HUES64 (cell line): ENCODE results near the gene ANKS6.

ENCODE experiments used
- H3K27ac ChIP-seq: 2 replicates; pipeline ENCODE4 v1.7.0; 2013; ENCODE audit warnings: low read depth, low read length, inconsistent platforms
- H3K27me3 ChIP-seq: 2 replicates; pipeline ENCODE4 v1.6.1; 2013; ENCODE audit warnings: mild to moderate bottlenecking, low read length; ENCODE audit not compliant: insufficient read depth
- H3K36me3 ChIP-seq: 2 replicates; pipeline ENCODE4 v1.6.1; 2013; ENCODE audit warnings: mild to moderate bottlenecking, low read length; ENCODE audit not compliant: insufficient read depth
- H3K4me1 ChIP-seq: 2 replicates; pipeline ENCODE4 v1.6.1; 2013; ENCODE audit warnings: mild to moderate bottlenecking, low read length, moderate library complexity; ENCODE audit not compliant: insufficient read depth
- H3K4me3 ChIP-seq: 2 replicates; pipeline ENCODE4 v1.5.1; 2013; ENCODE audit warnings: mild to moderate bottlenecking, low read length, moderate library complexity
- H3K9ac ChIP-seq: 2 replicates; pipeline ENCODE4 v1.6.1; 2013; ENCODE audit warnings: mild to moderate bottlenecking, low read depth, low read length
- H3K9me3 ChIP-seq: 2 replicates; pipeline ENCODE4 v1.6.1; 2013; ENCODE audit warnings: low read depth, low read length; ENCODE audit not compliant: insufficient read depth
- WGBS: fragments of 150-250, 120-280 bp; methylation state at CpG from one replicate; pipeline ENCODE4 v1.1.7; 2013; ENCODE audit warnings: missing lambda C conversion rate; 5-methylcytosine and 5-hydroxymethylcytosine counted together

The ANKS6 gene

GRCh38 chr9:98728500-98728899 is 67.9 kb downstream of the ANKS6 start:
- H3K36me3 ChIP-seq = peaks cover 8% of the 10 kb centered on the region
- H3K9ac ChIP-seq = no peak overlapping the region
- no peak overlapping the region for H3K4me3 ChIP-seq
- WGBS = 93% methylated on average over 11 of the region's 11 CpGs
- H3K27ac ChIP-seq = no peak overlapping the region
- H3K9me3 ChIP-seq = no peaks in the 10 kb centered on the region
- H3K27me3 ChIP-seq = no peaks in the 10 kb centered on the region; the same call in 1 of the 2 replicates
- no peaks in the 10 kb centered on the region for H3K4me1 ChIP-seq

- H3K4me3 ChIP-seq = no peak overlapping the region
- H3K27ac ChIP-seq = no peak overlapping the region
- H3K27me3 ChIP-seq = no peaks in the 10 kb centered on the region; the same call in 1 of the 2 replicates
- H3K9me3 ChIP-seq = no peaks in the 10 kb centered on the region
- no peaks in the 10 kb centered on the region for H3K36me3 ChIP-seq
- no peak overlapping the region for H3K9ac ChIP-seq
- H3K4me1 ChIP-seq = no peaks in the 10 kb centered on the region
- 90% methylated on average over 7 of the region's 7 CpGs for WGBS
Measured at GRCh38 chr9:98727428-98727827, 68.9 kb downstream of the ANKS6 start.

GRCh38 chr9:98726735-98727134 is 69.6 kb downstream of the ANKS6 start:
- H3K27ac ChIP-seq = no peak overlapping the region

GRCh38 chr9:98724810-98725530 is 71.4 kb downstream of the ANKS6 start:
- Histone ChIP-seq H3K27me3 (no peaks in the 10 kb centered on the region; the same call in 1 of the 2 replicates), H3K4me3 (no peak overlapping the region), H3K9ac (no peak overlapping the region), H3K4me1 (no peaks in the 10 kb centered on the region), H3K36me3 (no peaks in the 10 kb centered on the region), H3K27ac (no peak overlapping the region), H3K9me3 (no peaks in the 10 kb centered on the region)
- 89% methylated on average over 5 of the region's 5 CpGs for WGBS

More at GRCh38 chr9:98726735-98727134, 69.6 kb downstream of the ANKS6 start:
- Histone ChIP-seq H3K9ac (no peak overlapping the region), H3K4me3 (no peak overlapping the region), H3K4me1 (no peaks in the 10 kb centered on the region), H3K27me3 (no peaks in the 10 kb centered on the region; the same call in 1 of the 2 replicates), H3K36me3 (no peaks in the 10 kb centered on the region), H3K9me3 (no peaks in the 10 kb centered on the region)
- 87% methylated on average over 5 of the region's 5 CpGs for WGBS

GRCh38 chr9:98721643-98722042 is 74.7 kb downstream of the ANKS6 start:
- Histone ChIP-seq H3K27ac (no peak overlapping the region), H3K9me3 (no peaks in the 10 kb centered on the region), H3K36me3 (no peaks in the 10 kb centered on the region), H3K9ac (no peak overlapping the region), H3K4me3 (no peak overlapping the region), H3K4me1 (no peaks in the 10 kb centered on the region), H3K27me3 (no peaks in the 10 kb centered on the region; the same call in 1 of the 2 replicates)
- 89% methylated on average over 2 of the region's 2 CpGs for WGBS

- Histone ChIP-seq H3K27me3 (no peaks in the 10 kb centered on the region; the same call in 1 of the 2 replicates), H3K9me3 (no peaks in the 10 kb centered on the region), H3K27ac (no peak overlapping the region), H3K4me3 (no peak overlapping the region), H3K36me3 (no peaks in the 10 kb centered on the region), H3K4me1 (no peaks in the 10 kb centered on the region), H3K9ac (no peak overlapping the region)
- WGBS = 91% methylated on average over 3 of the region's 4 CpGs
Measured at GRCh38 chr9:98720402-98720801, 76.0 kb downstream of the ANKS6 start.

GRCh38 chr9:98719055-98719454 is 77.3 kb downstream of the ANKS6 start:
- Histone ChIP-seq H3K9ac (no peak overlapping the region), H3K27me3 (peaks cover 2% of the 10 kb centered on the region; the same call in 1 of the 2 replicates), H3K4me3 (no peak overlapping the region), H3K36me3 (no peaks in the 10 kb centered on the region), H3K27ac (no peak overlapping the region), H3K4me1 (no peaks in the 10 kb centered on the region), H3K9me3 (no peaks in the 10 kb centered on the region)
- 87% methylated on average over 2 of the region's 2 CpGs for WGBS

GRCh38 chr9:98714833-98715232 is 81.5 kb downstream of the ANKS6 start:
- no peak overlapping the region for H3K4me3 ChIP-seq
- H3K9me3 ChIP-seq = no peaks in the 10 kb centered on the region
- peaks cover 36% of the 10 kb centered on the region for H3K27me3 ChIP-seq
- WGBS = 50% methylated on average over 1 of the region's 1 CpG
- no peak overlapping the region for H3K9ac ChIP-seq
- H3K4me1 ChIP-seq = no peaks in the 10 kb centered on the region
- H3K27ac ChIP-seq = no peak overlapping the region
- H3K36me3 ChIP-seq = no peaks in the 10 kb centered on the region

- Histone ChIP-seq H3K36me3 (no peaks in the 10 kb centered on the region), H3K4me1 (no peaks in the 10 kb centered on the region), H3K27ac (no peak overlapping the region), H3K27me3 (peaks cover 54% of the 10 kb centered on the region), H3K4me3 (no peak overlapping the region), H3K9me3 (no peaks in the 10 kb centered on the region), H3K9ac (no peak overlapping the region)
Measured at GRCh38 chr9:98712987-98713386, 83.4 kb downstream of the ANKS6 start.

- 67% methylated on average over 14 of the region's 14 CpGs for WGBS
- Histone ChIP-seq H3K9ac (no peak overlapping the region), H3K27me3 (peaks cover 80% of the 10 kb centered on the region), H3K36me3 (no peaks in the 10 kb centered on the region), H3K4me1 (no peaks in the 10 kb centered on the region), H3K9me3 (no peaks in the 10 kb centered on the region), H3K4me3 (no peak overlapping the region; the same call in 1 of the 2 replicates), H3K27ac (no peak overlapping the region)
Measured at GRCh38 chr9:98709968-98710965, 86.1 kb downstream of the ANKS6 start.
